CD4-positive, alpha-beta T cell treated with Interleukin-6 for 4 hours (primary cell): Measurements from ENCODE around the gene TRMO.
A peak's percentile ranks its signal among the peaks of the same experiment; 100 is the strongest.
"Not testable (repeated sequence)": the region's sequence is repeated elsewhere in the genome, so short reads cannot be mapped to it uniquely, and the experiment has no call there.

Source experiments
- DNase-seq: peaks from one replicate; pipeline ENCODE4 v3.0.0-alpha.2; 2020; ENCODE audit warnings: mixed read lengths

The TRMO gene, protein sequence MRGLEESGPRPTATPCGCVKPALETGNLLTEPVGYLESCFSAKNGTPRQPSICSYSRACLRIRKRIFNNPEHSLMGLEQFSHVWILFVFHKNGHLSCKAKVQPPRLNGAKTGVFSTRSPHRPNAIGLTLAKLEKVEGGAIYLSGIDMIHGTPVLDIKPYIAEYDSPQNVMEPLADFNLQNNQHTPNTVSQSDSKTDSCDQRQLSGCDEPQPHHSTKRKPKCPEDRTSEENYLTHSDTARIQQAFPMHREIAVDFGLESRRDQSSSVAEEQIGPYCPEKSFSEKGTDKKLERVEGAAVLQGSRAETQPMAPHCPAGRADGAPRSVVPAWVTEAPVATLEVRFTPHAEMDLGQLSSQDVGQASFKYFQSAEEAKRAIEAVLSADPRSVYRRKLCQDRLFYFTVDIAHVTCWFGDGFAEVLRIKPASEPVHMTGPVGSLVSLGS

GRCh38 chr9:97921959-97922724 lies at the start of gene TRMO:
Gene TRMO (minus strand): TSS chr9:97922500. CDS start chr9:97922493, 7 bp downstream.
- peak; percentile 98 for DNase-seq

DNA sequence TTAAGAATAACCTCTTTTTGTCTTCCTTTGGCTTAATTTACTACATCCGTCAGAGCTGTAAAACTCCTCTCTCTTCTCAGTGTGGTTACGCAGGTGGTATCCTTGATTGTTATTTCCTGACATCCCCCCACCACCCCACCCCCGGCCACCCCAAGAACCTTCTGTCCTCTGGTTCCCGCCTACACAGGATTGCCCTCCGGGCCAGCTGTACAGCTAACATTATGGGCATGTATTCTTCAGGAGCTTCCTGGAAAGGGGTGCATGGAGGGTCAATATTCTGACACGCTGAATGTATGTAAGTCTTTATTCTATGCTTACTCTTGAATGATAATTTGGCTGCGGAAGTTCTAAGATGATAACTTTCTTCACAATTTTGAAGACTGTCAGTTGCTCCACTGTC lies 47.9 kb upstream of the TRMO start:
- DNase-seq = no peak

DNA sequence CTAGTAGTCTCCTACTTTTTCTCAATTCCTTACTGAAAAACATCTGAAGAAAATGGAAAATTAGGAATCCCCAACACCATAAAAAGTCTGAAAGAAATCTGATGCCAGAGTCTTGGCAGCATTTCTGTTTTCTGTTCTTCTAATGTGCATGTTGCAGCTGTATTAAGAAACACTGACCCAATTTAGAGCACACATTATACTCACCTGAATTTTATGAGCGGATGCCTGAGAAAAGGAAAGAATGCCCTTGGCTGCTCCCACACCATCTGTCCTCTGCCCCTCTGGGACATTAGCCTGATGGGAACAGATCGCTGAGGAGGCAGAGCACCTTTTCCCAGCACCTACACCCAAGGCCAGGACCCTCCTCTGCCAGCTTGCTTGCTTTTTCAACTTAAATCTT lies 46.7 kb upstream of the TRMO start:
- DNase-seq = no peak

DNA sequence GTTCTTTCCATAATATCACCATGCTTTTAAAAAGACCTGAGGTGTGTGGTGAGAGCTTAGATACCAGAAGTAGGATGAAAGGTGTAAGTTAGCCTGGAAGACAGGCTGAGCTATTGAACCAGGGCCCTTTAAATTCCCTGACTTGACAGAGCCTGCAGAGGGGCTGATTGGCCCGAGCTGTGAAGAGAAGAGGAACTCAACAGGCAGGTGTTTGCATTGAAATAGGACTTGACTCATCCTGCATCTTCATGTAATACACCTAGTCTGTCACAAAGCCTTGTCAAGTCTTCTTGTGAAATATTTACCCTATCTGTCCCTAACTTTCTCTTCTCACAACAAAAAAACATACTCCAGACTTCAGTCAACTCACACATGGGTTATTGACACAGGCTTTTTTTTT lies 44.2 kb upstream of the TRMO start:
- no peak for DNase-seq

GRCh38 chr9:97964901-97965300 lies 42.6 kb upstream of the TRMO start:
- DNase-seq = no peak

DNA sequence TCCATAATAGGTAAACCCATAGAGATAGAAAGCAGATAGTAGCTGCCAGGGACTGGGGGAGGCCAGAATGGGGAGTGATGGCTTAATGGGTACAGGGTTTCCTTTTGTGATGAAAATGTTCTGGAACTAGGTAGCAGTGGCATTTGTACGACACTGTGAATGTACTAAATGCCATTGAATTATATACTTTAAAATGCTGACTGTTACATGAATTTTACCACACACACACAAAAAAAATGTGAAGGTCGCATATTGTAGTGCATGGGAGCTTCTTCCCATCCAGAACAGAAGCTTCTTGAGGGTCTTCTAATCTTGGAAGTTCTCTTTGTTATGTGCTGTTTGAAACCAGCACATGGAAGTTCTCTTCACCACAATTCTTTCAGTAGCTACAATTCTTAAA lies 40.9 kb upstream of the TRMO start:
- no peak for DNase-seq

DNA sequence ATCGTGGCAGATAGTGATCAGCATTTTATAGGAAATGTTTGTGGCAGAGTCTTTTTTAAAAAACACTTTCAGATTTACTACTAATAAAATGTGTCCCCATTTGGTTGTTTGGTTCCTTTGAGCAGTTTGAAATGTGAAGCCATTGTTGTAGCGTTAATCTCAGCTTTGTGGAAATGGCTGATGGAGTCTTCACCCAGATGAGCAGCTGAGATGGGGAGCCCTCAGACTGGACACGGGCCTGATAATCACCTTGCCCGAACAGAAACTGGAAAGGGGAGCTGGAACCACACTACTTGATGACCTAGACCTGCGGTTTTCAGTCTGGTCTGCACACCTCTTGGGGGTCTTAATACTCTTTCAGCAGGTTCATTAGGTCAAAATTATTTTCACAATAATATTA lies 40.3 kb upstream of the TRMO start:
- DNase-seq = no peak

GRCh38 chr9:97962136-97962535 lies 39.8 kb upstream of the TRMO start:
- DNase-seq = no peak

GRCh38 chr9:97961361-97961760 lies 39.1 kb upstream of the TRMO start:
- DNase-seq = no peak

DNA sequence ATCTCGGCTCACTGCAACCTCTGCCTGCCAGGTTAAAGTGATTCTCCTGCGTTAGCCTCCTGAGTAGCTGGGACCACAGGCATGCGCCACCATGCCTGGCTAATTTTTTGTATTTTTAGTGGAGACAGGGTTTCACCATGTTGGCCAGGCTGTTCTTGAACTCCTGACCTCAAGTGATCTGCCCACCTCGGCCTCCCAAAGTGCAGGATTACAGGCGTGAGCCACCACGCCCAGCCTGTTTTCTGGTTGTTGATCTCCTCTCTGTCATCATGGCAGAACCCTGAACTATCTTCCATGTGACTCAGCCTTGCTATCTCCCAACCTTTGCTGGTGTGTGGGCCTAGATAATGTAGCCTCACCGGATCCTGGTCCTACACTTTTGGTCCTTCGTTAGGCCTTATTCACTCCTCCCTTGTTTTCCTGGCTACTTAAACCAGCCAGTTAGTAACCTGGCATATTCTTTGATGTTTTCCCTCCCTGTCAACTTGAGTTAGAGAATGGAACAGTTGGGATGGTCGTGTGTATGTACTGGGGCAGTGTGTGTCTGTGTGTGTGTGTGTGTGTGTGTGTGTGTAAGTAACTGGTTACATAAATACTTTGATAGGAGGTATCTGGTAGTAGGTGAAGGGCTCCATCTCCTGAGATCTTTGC lies 38.5 kb upstream of the TRMO start:
- DNase-seq = not testable (repeated sequence)

DNA sequence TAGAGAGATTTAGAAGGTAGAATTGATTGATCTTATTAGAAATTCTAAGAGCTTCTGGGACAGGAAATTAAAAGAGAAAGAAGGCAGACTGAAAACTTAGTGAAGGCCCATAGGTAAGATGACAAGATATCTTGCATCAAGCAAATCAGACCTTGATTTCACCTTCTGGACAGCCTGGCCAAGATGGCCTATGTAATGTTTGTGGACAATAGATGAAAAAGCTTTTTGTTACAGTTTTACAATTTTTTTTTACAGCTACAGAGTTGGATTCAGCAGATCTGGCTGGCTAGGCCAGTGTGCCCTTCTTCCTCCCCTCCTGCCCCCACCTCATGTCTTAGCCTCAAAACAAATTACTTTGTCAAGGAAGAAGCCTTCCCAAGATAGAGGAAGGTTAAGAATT lies 37.3 kb upstream of the TRMO start:
- DNase-seq = no peak

DNA sequence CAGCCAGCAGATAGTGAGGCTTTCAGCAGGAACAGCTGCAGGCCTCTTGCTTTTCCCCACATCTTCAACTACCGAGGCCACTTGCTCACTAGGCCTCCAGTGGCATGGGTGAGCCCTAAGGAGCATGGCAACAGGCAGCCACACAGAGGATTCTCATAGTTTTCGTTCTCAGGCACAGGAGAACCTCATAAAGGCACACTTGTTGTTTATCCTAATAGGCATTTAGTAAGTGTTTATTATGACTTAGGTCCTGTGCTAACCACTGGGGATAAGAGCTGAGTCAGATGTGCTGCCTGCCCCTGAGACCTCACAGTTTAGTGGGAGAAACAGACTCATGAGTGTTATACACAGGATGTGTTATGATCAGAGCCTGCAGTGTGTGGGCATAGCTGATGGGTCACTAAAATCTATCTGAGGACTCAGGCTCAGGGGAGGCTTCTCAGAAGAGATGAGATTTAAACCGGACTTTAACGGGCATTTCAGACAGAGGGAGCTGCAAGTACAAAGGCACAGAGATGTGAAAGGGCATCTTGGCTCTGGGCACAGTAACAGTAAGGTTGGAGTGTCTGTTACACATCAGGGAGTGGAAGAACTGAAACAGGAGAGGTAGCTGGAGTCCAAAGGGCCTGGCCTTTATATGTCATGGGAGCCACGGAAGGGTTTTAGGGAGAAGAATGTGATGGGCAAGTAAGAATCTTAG lies 36.7 kb upstream of the TRMO start:
- DNase-seq = no peak

DNA sequence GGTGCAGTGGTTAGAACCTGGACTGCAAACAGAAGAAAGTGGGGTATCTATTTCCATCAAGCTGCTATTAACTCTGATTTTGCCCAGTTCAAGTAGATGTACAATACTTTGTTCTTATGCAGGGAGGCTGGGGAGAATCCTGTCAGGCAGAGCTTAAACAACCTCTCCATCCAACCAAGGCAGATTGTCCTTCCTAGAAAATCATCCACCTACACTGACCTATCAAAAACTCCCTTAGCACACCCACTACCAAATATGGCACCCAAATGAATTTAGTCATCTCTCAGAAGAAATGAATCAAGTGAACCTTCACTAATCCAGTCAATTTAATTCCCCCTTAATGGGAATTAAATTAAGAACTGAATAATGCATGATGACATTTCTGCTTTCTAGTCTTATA lies 34.0 kb upstream of the TRMO start:
- no peak for DNase-seq

DNA sequence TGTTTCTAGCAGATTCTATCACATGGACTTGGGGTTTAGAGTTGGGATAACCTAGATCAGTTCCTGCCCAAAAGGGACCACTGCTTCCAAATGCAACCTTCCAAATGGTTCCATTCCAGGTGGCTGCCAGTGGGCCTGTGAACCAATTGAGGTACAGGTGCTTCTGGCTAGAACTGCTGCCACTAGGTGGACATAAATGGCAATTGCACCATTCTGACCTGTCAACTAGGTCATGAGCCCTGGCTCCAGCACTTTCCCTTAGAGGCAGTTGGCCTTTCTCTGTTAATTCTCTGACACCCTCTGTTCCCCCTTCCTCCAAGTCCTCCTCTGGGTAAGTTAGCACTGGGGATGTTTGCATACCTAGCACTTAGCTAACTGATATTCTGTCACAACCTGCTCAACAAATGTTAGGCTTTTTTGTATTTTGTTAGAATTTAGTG lies 32.3 kb upstream of the TRMO start:
- DNase-seq = peak; percentile 74

DNA sequence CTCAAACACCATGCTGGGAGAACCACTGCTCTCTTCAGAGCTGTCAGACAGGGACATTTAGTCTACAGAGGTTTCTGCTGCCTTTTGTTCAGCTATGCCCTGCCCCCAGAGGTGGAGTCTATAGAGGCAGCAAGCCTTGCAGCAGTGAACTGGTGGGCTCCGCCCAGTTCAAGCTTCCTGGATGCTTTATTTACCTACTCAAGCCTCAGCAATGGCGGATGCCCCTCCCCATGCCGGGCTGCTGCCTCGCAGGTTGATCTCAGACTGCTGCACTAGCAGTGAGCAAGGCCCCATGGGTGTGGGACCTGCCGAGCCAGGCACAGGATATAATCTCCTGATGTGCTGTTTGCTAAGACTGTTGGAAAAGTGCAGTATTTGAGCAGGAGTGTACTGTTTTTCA lies 28.6 kb upstream of the TRMO start:
- not testable (repeated sequence) for DNase-seq

DNA sequence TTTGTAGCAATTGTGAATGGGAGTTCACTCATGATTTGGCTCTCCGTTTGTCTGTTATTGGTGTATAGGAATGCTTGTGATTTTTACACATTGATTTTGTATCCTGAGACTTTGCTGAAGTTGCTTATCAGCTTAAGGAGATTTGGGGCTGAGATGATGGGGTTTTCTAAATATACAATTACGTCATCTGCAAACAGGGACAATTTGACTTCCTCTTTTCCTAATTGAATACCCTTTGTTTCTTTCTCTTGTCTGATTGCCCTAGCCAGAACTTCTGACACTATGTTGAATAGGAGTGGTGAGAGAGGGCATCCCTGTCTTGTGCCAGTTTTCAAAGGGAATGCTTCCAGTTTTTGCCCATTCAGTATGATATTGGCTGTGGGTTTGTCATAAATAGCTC lies 24.8 kb upstream of the TRMO start:
- DNase-seq = not testable (repeated sequence)

DNA sequence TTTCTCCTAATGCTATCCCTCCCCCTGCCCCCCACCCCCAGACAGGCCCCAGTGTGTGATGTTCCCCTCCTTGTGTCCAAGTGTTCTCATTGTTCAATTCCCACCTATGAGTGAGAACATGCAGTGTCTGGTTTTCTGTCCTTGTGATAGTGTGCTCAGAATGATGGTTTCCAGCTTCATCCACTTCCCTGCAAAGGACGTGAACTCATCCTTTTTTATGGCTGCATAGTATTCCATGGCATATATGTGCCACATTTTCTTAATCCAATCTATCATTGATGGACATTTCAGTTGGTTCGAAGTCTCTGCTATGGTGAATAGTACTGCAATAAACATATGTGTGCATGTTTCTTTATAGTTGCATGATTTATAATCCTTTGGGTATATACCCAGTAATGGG lies 23.2 kb upstream of the TRMO start:
- DNase-seq = not testable (repeated sequence)

GRCh38 chr9:97944612-97945011 lies 22.3 kb upstream of the TRMO start:
- DNase-seq = no peak

- DNase-seq = no peak
Observed at GRCh38 chr9:97943308-97943855, 21.1 kb upstream of the TRMO start.

DNA sequence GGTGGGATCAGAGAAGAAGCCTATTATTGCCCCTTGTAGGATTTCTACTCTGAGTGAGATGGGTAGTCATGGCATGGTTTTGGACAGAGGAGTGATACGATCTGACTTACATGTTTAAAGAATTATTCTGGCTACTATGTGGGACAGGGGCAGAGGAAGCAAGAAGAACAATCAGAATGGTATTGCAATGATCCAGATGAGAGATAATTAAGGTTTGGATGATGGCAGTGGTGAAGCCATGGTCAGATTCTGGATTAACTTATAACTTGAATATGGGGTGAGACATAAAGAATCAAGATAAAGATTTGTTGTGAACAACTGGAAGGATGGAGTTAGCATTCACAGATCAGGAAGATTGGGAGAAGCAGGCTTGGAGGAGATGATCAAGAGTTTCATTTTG lies 19.0 kb upstream of the TRMO start:
- DNase-seq = no peak

DNA sequence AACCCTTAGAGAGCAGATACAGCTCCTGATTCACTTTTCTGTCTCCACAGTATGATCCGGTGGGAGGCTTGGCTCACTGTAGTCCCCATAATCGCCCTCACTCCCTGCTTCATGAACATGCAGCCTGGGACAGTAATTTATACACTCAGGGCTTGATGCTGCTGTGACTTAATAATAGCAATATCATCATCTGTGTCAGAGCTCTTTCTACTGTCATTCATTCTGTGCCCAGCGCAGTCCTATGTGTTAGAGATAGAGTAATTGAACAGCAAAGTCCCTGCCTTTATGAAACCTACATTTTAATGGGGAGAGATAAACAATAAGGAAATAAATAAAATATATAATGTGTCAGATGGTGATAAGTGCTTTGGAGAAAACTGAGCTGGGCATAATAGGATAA lies 18.4 kb upstream of the TRMO start:
- DNase-seq = no peak

GRCh38 chr9:97940233-97940632 lies 17.9 kb upstream of the TRMO start:
- DNase-seq = no peak
